GM19467 (cell line): ENCODE data around the gene CHST8.
"Not testable (repeated sequence)": the region's sequence is repeated elsewhere in the genome, so short reads cannot be mapped to it uniquely, and the experiment has no call there.

Source experiments
- ATAC-seq: cut with Tn5 transposase; IDR thresholded peaks from one replicate; pipeline ENCODE4 v1.9.1; 2021; ENCODE audit warnings: mild to moderate bottlenecking, moderate library complexity; ENCODE audit not compliant: unreplicated experiment

Gene CHST8

DNA sequence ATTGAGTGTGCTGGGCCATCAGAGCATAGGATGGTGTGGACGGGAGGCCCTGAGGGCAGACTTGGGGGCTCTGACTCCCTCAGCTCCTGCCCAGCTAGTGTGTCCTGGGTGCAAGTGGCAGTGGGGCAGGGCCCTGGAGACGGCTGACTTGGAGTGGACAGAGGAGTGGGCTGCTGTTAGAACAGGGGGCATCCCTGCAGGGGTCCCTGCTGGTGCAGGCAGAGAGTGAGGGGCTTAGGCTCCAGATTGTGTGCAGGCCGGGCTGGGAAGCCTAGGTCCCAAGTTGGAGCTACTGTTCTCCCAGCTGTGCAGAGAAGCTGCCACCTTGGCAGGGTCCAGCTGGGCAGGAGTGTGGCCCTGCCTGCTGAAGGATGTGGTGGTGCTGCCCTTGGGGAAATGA, 183.6 kb downstream of the CHST8 start:
- ATAC-seq = no peak

DNA sequence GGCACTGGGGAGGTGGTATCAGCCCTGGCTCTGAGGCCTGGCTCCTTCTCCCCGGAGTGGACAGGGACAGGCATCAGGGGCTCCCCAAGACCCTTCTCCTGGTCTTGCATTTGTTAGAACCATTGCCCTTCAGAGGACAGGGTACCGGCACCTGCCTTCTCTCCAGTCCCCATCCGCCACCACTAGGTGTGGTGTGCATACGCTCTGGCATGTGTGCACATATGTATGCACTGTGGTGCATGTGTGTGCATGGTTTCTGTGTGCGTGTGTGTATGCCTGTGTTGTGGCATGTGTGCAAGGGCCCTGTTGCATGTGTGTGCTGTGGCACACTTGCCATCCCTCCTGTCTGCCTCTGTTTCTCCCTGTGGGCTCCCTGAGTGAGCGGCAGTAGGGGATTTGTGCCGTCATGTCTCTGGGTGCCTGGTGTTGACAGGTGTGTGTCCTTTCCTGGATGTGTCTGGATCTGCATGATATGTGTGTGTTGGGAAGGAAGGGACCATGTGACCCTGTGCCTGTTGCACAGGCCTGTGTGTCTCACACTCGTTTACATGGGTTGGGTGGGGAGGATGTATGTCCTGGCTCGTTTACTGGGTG, 184.2 kb downstream of the CHST8 start:
- ATAC-seq = no peak

DNA sequence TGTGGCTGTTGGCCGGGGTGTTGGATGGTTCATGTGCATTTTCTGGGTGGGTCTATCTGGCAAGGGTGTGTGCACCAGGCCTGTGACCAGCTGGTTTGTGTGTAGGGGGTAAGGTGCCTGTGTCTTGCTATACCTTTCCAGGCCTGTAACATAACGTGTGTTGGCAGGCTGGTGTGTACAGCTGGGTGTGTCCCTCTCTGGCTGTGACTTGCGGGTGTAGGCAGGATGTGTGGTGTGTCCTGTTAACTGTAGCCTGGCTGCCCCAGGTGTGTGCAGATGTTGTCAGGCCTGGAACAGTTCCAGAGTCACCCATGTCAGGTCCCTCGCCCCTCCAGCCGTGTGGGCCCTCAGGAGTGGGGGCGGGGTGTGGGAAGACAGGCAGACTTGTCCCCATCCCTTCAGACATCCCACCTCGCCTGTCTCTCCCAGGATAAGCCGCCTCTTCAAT, 184.7 kb downstream of the CHST8 start:
- no peak for ATAC-seq

DNA sequence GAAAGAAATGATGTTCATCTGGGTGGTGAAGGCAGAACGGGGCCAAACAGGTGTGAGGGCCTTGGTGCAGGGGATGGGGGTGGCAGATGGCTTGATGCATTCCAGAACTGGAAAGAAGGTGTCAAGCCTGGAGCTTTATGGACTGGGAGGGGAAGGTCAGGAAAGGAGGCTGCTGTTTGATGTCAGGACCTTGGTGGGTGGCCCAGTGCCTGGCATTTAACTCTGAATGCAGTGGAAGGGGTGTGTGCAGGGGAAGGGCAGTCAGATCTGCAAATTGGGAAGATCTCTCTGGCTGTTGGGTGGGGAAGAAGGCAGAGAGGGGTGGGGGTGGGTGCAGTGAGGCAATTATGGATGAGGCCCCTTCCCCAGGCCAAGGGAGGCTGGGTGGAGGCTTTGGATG, 186.6 kb downstream of the CHST8 start:
- ATAC-seq = no peak

DNA sequence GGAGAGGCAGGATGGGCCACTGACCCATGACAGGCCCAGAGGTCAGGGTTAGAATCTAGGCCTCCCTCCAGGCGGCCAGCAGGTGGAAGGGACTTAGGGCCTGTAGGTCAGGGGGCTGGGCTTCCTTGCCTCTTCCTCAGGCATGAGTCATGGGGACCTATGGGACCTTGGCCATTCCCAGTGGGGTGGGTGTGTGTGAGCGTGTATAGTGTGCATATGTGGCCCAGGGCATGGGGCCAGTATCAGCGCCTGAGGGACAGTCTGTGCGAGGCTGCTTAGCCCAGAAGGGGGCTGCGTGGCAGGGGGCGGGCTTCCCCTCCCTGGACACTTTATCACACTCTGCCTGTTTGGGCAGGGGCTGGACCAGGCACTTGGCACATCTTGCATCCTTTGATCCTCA, 188.2 kb downstream of the CHST8 start:
- no peak for ATAC-seq

DNA sequence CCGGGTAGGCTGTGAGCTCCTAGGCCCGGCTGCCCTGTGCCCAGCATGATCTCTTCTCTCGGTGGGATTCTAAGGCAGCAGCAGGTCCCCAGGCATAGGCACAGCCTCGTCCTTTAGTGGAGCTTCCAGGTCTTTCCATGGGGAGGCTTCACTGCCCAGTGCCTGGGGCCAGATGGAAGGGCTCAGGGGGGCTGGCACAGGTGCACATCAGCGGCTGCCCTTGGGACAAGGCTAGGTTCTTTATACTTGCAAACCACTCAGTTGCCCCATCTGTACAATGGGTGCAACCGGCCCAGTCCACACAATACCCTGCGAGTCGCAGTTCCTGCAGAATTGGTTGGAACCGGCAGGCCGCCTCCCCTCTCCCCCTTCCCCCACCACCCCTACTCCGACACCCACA, 189.1 kb downstream of the CHST8 start:
- no peak for ATAC-seq

DNA sequence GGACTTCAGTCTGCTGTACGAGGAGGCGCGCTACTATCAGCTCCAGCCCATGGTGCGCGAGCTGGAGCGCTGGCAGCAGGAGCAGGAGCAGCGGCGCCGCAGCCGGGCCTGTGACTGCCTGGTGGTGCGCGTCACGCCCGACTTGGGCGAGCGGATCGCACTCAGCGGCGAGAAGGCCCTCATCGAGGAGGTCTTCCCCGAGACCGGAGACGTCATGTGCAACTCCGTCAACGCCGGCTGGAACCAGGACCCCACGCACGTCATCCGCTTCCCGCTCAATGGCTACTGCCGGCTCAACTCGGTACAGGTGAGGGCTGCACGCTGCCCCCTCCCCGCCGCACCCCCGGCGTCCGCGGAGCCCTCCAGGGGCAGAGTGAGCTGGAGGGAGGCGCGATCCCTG, 189.5 kb downstream of the CHST8 start:
- no peak for ATAC-seq

DNA sequence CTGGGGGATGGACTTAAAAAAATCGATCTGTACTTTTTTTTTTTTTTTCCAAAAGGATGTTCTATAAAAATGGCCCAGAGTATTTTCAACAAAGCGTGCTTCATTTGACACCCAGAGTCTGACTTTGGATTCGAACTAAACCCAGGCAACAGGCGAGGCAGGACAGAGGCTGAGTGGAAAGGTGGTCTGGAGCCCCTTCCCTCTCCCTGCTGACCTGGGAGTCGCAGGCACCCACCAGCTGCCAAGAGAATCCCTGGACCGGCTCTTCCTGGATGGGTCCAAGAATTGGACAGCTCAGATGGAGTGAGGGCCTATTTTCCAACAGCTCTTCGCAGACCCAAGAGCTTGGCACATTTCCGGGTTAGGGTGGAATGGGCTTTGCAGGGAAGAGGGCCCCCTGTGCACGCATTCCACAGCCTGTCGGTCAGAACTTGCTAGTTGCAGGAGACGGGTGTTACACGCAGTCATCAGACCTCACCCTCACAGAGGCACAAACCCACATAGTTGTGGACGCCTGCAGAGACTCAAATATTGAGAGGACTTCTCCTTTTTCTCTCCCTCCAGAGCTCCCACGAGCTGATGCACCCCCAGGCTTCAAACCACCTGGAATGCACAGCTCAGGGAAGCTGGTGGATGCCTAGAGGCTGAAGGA, 190.1 kb downstream of the CHST8 start:
- no peak for ATAC-seq

DNA sequence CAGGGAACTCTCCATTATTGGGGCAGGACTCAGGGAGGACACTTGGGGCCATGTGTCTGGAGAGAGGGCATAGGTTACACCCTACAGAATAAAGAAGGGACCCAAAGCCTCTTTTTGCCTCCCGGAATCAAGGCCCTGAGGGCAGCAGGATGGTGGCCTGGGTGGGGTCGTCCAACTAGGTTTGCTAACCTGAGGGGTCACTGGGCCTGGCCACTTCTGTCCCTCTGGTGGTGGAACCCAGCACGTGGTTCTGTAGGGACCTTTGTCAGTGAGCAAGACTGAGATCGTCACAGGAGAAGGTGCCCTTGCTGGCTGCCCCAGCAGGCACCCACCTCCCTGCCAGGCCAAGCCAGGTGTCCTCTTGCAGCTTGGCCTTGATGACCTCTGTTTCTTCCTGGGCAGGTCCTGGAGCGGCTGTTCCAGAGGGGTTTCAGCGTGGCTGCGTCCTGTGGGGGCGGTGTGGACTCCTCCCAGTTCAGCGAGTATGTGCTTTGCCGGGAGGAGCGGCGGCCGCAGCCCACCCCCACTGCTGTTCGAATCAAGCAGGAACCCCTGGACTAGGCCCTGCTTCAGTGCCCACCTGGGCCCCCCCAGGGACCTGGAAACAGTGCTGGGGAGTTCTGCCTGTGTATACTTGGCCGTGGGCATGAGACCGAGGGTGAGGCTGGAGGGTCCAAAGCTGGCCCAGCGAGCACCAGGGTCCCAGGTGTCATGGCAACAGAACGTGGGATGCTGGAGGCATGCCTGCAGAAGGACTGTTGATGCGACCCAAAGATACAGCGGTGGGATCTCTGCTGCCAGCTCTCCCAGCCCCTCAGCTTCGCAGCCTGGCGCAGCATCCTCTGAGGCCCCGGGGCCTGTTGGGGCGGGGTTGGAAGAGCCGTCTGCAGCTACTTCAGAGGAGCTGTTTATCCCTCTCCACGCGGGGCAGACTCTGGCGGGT, 190.9 kb downstream of the CHST8 start:
- no peak for ATAC-seq

DNA sequence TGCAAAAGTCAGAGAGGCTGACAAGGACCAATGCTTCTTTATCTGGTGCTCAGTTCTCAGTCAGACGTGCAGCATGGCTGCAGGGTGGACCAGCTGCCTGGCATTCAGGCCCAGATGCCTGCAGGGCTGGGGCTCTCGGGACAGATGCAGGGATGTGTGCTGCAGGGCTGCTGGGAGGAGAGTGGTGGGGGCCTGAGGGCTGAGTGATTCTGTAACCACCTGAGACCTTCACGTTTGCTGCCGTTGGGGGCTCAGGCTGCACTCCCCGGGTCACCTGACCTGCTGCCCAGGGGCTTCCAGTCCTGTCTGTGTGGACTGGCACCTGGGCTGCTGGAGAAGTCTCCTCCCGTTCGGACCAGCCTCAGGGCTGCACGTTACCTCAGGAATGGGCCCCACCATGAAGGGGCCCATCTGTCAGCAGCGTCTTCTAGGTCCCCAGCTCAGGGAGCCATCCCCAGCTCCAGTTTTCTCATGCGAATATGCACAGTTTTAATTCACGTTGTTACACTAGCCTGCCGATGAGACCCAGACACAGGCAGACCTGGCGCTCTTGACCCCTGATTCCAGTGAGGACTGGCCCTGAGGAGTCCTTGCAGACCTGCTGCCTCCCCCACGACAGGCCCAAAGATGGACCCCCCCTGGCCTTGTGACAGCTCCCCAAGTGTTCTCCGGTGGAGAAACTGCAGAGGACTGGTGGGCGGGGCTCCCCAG, 191.8 kb downstream of the CHST8 start:
- ATAC-seq = no peak

DNA sequence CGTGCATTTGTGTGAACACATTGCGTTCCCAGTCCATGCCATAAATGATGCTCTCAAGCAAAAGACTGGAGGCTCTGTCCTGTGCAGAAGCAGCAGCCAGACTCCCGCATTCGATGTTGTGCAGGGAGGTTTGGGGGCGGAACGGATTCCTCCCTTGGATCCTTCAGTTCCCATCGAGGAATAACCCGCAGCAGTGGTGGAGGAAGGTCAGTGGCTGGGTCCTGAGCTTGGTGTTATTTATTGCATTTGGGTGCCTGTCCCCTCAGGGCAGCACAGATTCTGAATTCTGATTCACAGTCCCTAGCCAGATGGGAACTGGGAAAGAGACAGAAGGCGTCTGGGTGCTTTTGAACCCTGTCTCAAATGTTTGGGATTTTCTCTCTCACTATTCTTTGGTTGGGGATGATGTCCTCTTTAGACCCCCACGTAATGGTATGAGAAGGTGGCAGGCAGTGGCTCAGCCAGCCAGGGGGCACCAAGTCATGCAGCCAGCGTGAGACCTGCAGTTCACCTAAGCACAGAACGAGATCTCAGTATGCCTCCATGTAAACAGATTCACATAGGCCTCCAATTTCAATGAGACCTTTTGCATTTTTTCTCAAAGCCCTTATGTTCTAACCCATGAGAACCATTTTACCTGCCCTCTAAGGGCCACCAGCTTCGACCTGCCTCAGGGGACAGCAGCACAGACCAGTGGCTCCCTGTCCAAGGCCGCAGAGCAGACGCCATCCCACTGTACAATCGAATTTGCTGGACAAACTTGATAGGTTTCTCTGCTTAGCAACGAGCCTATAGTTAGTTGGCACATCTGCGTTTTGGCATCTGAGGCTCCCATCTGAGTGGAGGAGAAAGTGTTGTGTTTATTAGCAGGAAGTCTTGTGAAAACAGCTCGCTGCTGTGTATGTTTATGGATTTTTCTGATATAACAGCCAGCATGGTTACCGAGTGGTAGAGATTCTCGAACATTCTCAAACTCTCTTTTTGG, 192.7 kb downstream of the CHST8 start:
- no peak for ATAC-seq

DNA sequence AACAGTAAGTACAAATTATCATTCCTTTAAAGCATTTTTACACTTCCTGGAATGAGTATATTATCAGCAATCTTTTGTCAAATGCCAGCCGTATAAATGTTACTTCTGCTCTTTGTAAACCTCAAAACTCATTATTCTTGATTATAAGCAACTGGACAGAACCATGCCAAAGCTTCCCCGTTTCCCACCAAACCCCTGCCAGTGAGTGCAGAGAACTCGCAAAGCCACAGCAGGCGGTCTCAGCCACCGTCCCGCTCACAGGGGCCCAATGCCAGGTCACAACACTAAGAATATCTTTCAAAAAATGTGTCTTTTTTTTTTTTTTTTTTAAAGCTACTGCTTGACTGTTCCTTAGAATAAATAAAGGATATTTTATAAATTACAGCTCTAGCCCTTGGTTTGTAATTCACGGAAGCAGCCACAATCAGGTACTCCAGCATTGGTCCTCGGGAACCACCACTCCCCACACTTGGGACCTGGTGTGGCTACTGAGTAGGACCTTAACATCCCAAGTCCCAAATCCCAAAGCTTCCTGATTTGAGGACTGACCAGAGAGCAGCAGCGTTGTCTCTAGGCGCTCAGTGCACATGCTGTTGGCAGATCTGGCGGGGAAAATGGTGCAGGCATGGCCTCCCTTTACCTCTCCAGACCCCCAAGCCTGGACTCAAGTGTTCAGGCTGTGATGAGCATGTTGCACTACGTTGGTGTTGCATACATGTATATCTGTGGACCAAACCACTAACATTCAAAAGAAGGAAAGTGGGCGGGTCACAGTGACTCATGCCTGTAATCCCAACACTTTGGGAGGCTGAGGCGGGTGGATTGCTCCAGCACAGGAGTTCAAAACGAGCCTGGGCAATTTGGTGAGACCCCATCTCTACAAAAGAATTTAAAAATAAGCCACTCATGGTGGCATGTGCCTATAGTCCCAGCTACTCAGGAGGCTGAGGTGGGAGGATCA, 193.9 kb downstream of the CHST8 start:
- no peak for ATAC-seq

DNA sequence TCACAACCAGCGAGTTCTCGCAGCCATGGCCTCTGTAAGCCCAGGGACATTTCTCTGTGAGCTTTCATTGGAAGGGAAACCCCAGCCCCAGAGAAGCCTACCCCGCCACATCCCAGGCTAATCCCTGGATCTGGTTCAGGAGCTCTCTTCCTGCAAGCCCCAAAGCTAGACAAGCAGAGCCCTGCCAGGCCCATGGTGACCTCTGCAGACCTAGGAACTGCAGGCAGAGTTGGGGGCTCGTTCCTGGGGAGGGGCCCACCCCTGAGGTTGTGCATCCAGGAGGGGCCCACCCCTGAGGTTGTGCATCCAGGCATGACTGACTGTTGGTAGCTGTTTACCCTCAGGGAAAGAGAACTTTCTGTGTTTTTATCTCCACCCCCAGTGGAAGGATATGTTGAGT, 196.7 kb downstream of the CHST8 start:
- ATAC-seq = no peak

DNA sequence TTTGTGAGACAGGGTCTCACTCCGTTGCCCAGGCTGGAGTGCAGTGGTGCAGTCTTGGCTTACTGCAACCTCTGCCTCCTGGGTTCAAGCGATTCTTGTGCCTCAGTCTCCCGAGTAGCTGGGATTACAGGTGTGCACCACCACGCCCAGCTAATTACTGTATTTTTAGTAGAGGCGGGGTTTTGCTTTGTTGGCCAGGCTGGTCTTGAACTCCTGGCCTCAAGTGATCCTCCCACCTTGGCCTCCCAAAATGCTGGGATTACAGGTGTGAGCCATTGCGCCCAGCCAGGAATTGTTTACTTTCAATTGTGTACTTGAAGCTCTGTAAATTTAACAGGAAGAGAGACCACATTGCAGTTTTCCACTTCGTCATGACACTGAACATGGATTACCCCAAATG, 197.3 kb downstream of the CHST8 start:
- ATAC-seq = not testable (repeated sequence)

DNA sequence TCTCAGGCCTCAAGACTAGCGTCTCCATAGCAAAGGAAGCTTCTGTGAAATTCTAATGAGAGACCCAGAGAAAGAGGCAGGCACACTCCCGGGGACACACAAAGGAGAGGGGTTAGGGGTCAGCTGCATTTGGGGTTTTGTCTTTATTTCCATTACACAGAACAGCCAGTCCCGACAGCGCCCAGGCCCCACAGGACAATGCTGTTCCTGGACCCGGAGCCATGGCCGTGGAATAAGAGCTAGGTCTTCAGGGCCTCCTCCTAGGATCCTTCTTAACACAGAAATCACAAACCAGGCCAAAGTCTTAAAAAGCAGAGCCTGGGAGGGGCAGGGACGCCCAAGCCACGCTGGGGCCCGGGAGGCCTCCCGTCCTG, 197.7 kb downstream of the CHST8 start:
- no peak for ATAC-seq

DNA sequence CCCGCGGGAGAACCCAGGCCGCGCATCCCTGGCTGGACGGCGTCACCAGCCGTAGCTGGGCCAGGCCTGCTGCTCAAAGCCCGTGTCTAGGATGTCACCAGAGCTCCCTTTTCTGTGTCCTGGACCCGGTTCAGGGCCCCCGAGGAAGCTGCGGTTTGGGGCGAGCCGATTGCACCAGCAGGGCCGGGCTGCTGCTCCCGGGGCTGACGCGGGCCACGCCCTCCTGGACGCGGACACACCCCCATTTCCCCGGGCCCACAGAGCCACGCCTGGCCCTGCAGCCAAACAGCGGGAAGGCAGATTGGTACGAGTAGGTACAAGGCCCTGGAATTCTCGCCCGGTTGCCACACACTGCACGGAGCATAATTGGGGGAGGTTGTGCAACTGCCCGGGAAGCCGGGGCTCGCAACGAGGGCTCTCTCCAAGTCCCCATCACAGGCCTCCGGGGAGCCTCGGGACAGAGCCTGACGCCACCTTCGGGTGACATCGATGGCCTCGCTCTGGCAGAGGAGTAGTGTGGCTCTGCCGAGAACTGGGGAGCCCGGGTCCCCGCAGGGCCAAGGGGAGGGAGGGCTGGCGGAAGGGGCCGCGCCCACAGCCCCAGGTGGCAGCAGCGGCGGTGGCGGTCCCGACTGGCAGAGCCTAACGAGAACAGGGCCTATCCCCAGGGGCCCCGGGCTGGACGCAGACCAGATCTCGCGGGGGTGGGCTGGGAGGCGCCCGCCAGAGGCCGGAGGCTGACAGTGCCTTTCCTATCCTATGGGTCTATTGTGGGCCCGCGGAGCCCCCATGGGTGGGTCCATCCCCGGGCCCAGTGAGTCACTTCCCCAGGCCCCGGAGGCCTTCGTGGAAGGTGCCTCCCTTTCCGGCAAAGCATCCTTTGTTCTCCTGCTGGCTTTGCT, 198.4 kb downstream of the CHST8 start:
- no peak for ATAC-seq

DNA sequence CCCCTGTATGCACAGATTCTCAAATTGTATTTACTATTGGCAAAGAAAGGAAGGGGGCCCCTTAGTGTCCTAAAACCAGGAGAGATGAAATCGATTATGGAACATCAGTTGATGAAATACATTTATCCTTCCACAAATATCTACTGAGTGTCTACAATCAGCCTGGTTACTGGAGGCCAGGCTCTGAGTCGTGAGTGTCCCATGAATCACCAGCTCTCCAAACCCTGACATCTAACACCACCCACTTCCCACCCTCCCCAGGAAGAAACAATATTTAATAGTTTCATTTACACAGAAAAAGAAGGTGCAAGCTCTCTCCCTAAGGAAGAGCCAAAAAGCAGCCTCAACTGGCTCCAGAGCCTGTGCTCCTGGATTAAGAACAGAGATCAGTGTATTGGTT, 200.1 kb downstream of the CHST8 start:
- no peak for ATAC-seq
